ENCODE measurements around the gene PHTF2.

The PHTF2 gene

GRCh38 chr7:77806425-77806824, 7.9 kb downstream of the PHTF2 start:
- TF ChIP-seq BHLHE40 (IDR thresholded peaks at IDR 0.05; ENCODE audit: borderline replicate concordance), result no peak
- TF ChIP-seq NFRKB (IDR thresholded peaks at IDR 0.05), result no peak
- no peak for DNase-seq (ENCODE audit: extremely low spot score)
- ChIA-PET POLR2A (no interaction called here), CTCF (no interaction called here)

GRCh38 chr7:77808517-77808916, 9.9 kb downstream of the PHTF2 start:
- TF ChIP-seq LEF1 (IDR thresholded peaks at IDR 0.05; ENCODE audit: borderline replicate concordance) (no peak), PKNOX1 (IDR thresholded peaks at IDR 0.05) (no peak), FOXA1 (IDR thresholded peaks at IDR 0.05) (no peak), L3MBTL2 (conservative IDR thresholded peaks at IDR 0.05) (no peak), TARDBP (IDR thresholded peaks at IDR 0.05) (no peak), ARNT (IDR thresholded peaks at IDR 0.05) (no peak), ZNF384 (IDR thresholded peaks at IDR 0.05) (no peak), SUZ12 (IDR thresholded peaks at IDR 0.05) (no peak), FOXK2 (IDR thresholded peaks at IDR 0.05) (no peak), FOXM1 (IDR thresholded peaks at IDR 0.05; ENCODE audit: borderline replicate concordance) (no peak), SP1 (IDR thresholded peaks at IDR 0.05) (no peak), HDGF (IDR thresholded peaks at IDR 0.05; ENCODE audit: borderline replicate concordance) (no peak)
- no peak for DNase-seq (ENCODE audit: extremely low spot score)
- CTCF ChIA-PET, result no interaction called here
- POLR2A ChIA-PET, result no interaction called here

GRCh38 chr7:77811516-77812289, 13.1 kb downstream of the PHTF2 start:
- DNase-seq (ENCODE audit: extremely low spot score), result no peak
- ChIA-PET POLR2A (interaction anchor here (1.6 kb wide), 1 partner anchor 13 kb away, joined by 5 read pairs; the partner anchor contains the start of genes PHTF2 and TMEM60), CTCF (no interaction called here)
- TF ChIP-seq PKNOX1 (IDR thresholded peaks at IDR 0.05) (no peak), FOXK2 (IDR thresholded peaks at IDR 0.05) (no peak), TARDBP (IDR thresholded peaks at IDR 0.05) (no peak), LEF1 (IDR thresholded peaks at IDR 0.05; ENCODE audit: borderline replicate concordance) (no peak), ARNT (IDR thresholded peaks at IDR 0.05) (no peak), L3MBTL2 (conservative IDR thresholded peaks at IDR 0.05) (no peak), ZNF384 (IDR thresholded peaks at IDR 0.05) (no peak), NFRKB (IDR thresholded peaks at IDR 0.05) (no peak), CTBP1 (IDR thresholded peaks at IDR 0.05; ENCODE audit: borderline replicate concordance) (no peak), ELF4 (IDR thresholded peaks at IDR 0.05) (no peak), SP1 (IDR thresholded peaks at IDR 0.05) (no peak), HDGF (IDR thresholded peaks at IDR 0.05; ENCODE audit: borderline replicate concordance) (no peak), FOXM1 (IDR thresholded peaks at IDR 0.05; ENCODE audit: borderline replicate concordance) (no peak), FOXA1 (IDR thresholded peaks at IDR 0.05) (no peak), SUZ12 (IDR thresholded peaks at IDR 0.05) (no peak), BHLHE40 (IDR thresholded peaks at IDR 0.05; ENCODE audit: borderline replicate concordance) (no peak)

GRCh38 chr7:77812290-77812685, 13.7 kb downstream of the PHTF2 start:
- CTCF ChIA-PET, result no interaction called here
- TF ChIP-seq ZNF384 (IDR thresholded peaks at IDR 0.05) (no peak), HDGF (IDR thresholded peaks at IDR 0.05; ENCODE audit: borderline replicate concordance) (no peak), ARNT (IDR thresholded peaks at IDR 0.05) (no peak), SP1 (IDR thresholded peaks at IDR 0.05) (no peak), NFRKB (IDR thresholded peaks at IDR 0.05) (no peak), BHLHE40 (IDR thresholded peaks at IDR 0.05; ENCODE audit: borderline replicate concordance) (no peak), FOXK2 (IDR thresholded peaks at IDR 0.05) (no peak), ELF4 (IDR thresholded peaks at IDR 0.05) (no peak), L3MBTL2 (conservative IDR thresholded peaks at IDR 0.05) (no peak), FOXA1 (IDR thresholded peaks at IDR 0.05) (no peak), PKNOX1 (IDR thresholded peaks at IDR 0.05) (no peak), FOXM1 (IDR thresholded peaks at IDR 0.05; ENCODE audit: borderline replicate concordance) (no peak), TARDBP (IDR thresholded peaks at IDR 0.05) (no peak), SUZ12 (IDR thresholded peaks at IDR 0.05) (no peak), LEF1 (IDR thresholded peaks at IDR 0.05; ENCODE audit: borderline replicate concordance) (no peak)
- POLR2A ChIA-PET, result interaction anchor here (1.6 kb wide), 1 partner anchor 14 kb away, joined by 5 read pairs; the partner anchor contains the start of genes PHTF2 and TMEM60

GRCh38 chr7:77813180-77813579, 14.6 kb downstream of the PHTF2 start:
- CTCF ChIA-PET, result interaction anchor here (0.5 to 0.9 kb wide), 3 partner anchors 21 to 69 kb away, joined by 3 read pairs; no protein-coding TSS in a partner anchor
- POLR2A ChIA-PET, result no interaction called here
- TF ChIP-seq HDGF (IDR thresholded peaks at IDR 0.05; ENCODE audit: borderline replicate concordance), result no peak
- TF ChIP-seq NFRKB (IDR thresholded peaks at IDR 0.05), result no peak
- no peak for TF ChIP-seq FOXM1 (IDR thresholded peaks at IDR 0.05; ENCODE audit: borderline replicate concordance)
- TF ChIP-seq BHLHE40 (IDR thresholded peaks at IDR 0.05; ENCODE audit: borderline replicate concordance), result no peak
- no peak for TF ChIP-seq PKNOX1 (IDR thresholded peaks at IDR 0.05)
- TF ChIP-seq CTBP1 (IDR thresholded peaks at IDR 0.05; ENCODE audit: borderline replicate concordance), result no peak
- TF ChIP-seq SP1 (IDR thresholded peaks at IDR 0.05), result no peak
- no peak for TF ChIP-seq FOXK2 (IDR thresholded peaks at IDR 0.05)
- TF ChIP-seq ARNT (IDR thresholded peaks at IDR 0.05), result no peak
- no peak for DNase-seq (ENCODE audit: extremely low spot score)

More at GRCh38 chr7:77812290-77812685, 13.7 kb downstream of the PHTF2 start:
- no peak for DNase-seq (ENCODE audit: extremely low spot score)

Data from HEK293T (cell line).